ENCODE data around the gene BOLL. TPM values are rescaled to one million over a fixed set of nuclear protein-coding genes. Genes with fewer than 3 reads are reported as not detected.

Gene BOLL
- total RNA-seq, 2 experiments from 2014 or later: not detected

DNA sequence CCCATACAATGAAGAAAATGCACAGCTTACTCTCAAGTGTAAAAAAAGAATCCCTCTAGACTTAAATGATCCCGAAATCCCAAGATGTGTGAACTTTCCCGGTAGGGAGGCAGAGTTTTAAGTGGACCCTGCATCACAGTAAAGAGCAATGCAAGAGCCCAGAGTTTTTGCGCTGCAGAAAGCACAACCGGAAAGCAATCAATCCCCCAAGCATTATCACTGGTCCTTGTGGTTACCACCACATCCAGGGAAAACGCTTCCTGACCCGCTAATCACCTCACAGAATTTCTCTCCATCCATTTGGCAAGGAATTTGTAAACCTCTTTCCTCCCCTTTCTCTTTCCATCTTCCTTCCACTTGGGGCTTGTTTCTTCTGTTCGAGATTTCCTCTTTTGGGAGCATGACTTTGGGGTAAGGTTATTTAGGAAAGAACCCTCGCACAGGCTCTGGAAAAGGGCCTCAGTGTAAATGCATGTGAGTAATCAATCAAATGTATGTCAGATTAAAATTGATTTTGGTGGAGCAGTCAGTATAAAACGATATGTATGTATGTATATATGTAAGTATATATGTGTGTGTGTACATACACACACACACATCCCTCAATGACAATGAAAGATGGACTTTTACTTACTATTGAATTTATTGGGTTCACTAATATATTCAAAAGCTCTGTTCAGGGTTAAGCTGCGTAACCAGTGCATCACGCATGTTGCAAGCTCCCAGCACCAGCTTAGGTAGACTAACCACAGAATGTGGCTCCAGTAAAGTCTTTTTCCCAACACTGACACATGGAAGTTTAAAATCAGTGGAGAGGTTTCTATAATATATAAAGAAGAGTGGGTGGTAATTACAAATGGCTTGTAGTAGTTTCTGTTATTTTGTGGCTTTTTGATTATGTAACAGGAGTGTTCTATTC, 20.9 kb upstream of the BOLL start:
- H3K27me3 Mint-ChIP-seq: peaks cover 13% of the 10 kb centered on the region
- peaks cover 34% of the 10 kb centered on the region for H3K4me1 Mint-ChIP-seq
- CTCF ChIA-PET: interaction anchor here (0.7 to 1.1 kb wide), 4 partner anchors 9 to 247 kb away, joined by 3 to 4 read pairs (median 3); no protein-coding TSS in a partner anchor
- no peaks in the 10 kb centered on the region for H3K9me3 Mint-ChIP-seq
- no peaks in the 10 kb centered on the region for H3K36me3 Mint-ChIP-seq (ENCODE audit: low read depth)
- POLR2A ChIA-PET: no interaction called here
- H3K27ac Mint-ChIP-seq: peak overlapping the region; percentile 78
- H3K4me3 Mint-ChIP-seq: peak overlapping the region; percentile 75
- no peak for DNase-seq

DNA sequence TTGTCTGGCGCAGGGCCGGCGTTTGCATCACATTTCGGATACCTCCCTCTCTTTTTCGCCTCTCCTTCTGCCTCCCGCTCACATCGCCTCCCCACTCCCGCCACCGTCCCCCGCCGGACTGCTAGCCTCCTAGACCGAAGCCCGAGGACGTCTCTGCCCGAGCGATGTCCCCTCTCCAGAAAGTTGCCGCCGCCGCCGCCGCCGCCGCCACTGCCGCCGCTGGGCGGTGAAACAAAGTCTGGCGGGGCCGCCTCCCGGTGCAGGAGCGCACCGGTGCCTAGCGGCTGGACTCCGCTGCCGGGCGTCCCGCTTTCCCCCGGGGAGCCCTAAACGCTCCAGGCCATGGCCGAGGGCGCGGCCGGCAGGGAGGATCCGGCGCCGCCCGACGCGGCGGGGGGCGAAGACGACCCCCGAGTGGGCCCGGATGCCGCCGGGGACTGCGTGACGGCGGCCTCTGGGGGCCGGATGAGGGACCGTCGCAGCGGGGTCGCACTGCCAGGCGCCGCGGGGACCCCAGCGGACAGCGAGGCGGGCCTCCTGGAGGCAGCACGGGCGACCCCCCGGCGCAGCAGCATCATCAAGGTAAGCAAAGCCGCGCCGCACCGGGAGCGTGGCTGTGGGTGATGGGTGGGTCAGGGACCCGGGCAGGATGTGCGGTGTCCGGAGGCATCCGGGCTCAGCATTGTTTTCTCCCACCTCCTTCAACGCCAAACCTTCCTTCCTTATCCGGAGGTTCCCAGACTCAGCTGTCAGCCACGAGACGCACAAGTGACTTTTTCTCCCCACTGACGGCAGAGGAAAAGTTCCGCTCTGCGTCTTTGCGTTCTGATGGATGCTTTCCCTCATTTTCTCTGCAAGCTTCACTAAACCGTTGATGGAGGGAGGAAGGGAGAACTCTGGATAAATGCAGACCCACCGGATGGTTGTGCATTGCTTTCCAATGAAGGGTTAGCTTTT, 19.9 kb upstream of the BOLL start:
- H3K4me1 Mint-ChIP-seq: peaks cover 34% of the 10 kb centered on the region
- POLR2A ChIA-PET: no interaction called here
- H3K4me3 Mint-ChIP-seq: peak overlapping the region; percentile 83
- no peaks in the 10 kb centered on the region for H3K36me3 Mint-ChIP-seq (ENCODE audit: low read depth)
- DNase-seq: peak; percentile 39
- no peaks in the 10 kb centered on the region for H3K9me3 Mint-ChIP-seq
- CTCF ChIA-PET: interaction anchor here (0.7 to 1.8 kb wide), 5 partner anchors 10 to 491 kb away, joined by 3 to 8 read pairs (median 3); no protein-coding TSS in a partner anchor
- H3K27ac Mint-ChIP-seq: peak overlapping the region; percentile 78
- H3K27me3 Mint-ChIP-seq: peaks cover 15% of the 10 kb centered on the region

DNA sequence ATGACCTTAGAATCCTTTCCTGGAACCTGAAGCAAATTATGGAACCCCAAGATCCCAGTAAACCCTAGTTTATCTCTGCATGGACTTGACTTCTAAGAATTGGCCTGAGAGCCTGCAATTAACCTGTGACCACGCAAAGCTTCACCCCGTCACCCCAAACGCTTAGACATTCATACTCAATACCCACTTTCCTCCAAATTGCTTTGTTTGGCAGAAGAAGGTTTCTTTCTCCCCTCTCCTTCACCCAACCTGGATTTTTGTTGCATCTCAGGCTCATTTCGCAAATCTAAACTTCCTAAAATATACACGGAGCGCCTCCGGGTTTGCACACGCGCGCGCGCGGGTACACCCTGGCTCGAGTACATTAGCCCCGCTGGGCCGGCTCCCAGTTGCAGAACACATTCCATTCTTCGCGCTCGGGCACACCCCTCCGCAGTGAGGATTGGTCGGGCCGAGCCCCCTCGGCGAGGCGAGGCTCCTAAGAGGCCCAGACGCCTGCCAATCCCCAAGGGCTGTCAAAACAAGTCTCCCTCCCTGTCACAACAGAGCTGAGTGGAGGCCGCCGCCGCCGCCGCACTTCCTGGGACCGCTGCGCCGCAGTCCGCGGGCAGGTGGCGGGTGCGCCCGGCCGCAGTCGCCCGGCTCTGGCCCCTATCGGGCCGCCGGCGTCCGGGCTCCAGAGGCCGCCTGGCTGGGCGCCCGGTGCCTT, 19.1 kb upstream of the BOLL start, which contains the start of gene PLCL1:
Gene PLCL1 (plus strand): TSS at position 545 of the 709 bp plus-strand sequence.
- ChIA-PET CTCF (interaction anchor here (0.7 to 1.8 kb wide), 2 partner anchors 323 to 492 kb away, joined by 3 to 8 read pairs; no protein-coding TSS in a partner anchor), POLR2A (no interaction called here)
- Mint-ChIP-seq H3K27ac (peak within 1 kb of the TSS; percentile 78), H3K9me3 (no peaks in the 10 kb centered on the region), H3K36me3 (ENCODE audit: low read depth) (no peaks in the 10 kb centered on the region), H3K4me3 (peak within 1 kb of the TSS; percentile 83), H3K27me3 (peaks cover 15% of the 10 kb centered on the region), H3K4me1 (peaks cover 34% of the 10 kb centered on the region)
- peak; percentile 93 for DNase-seq

DNA sequence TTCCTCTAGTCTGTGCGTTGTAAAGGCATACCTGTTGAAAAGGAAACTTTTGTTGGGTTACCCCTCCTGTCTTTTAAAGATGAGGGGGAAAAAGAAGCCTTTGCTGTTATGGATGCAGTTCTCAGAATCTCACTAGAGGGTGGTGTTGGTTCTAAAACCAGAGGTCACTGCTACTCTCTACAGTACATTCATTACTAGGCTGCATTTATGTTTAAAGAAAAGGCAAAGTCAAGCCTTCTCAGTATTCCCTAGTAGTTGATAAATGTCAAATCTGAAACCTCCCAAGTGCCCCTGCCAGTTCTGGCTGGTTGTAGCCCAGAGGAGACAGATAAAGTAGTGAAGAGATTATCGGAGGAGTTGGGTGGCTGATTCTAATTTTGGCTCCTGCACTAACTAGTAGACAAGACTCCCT, 17.9 kb upstream of the BOLL start:
- Mint-ChIP-seq H3K27me3 (peaks cover 17% of the 10 kb centered on the region), H3K27ac (no peak overlapping the region), H3K4me1 (peaks cover 28% of the 10 kb centered on the region), H3K4me3 (peak overlapping the region; percentile 26), H3K36me3 (ENCODE audit: low read depth) (no peaks in the 10 kb centered on the region), H3K9me3 (no peaks in the 10 kb centered on the region)
- CTCF ChIA-PET: interaction anchor here (1.8 kb wide), 1 partner anchor 324 kb away, joined by 8 read pairs; no protein-coding TSS in a partner anchor
- peak; percentile 51 for DNase-seq
- POLR2A ChIA-PET: no interaction called here

DNA sequence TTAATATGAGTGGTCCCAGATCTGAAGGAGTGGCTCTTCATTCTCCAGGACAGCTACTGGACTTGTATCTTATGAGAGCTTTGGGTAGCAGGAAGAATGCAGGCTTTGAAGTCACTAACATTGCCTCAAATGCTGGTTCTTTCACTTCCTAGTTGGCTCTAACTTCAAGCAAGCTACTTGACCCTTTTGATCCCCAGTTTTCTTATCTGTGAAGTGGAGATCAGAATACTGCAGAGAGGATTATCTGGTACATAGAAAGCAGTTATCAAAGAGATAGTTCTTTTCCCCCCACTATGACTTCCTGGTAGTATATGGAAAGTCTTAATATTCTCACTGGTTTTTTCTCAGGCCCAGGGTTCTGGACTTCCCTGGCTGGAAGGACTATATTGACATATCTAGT, 15.9 kb upstream of the BOLL start:
- Mint-ChIP-seq H3K4me3 (no peak overlapping the region), H3K9me3 (peaks cover 2% of the 10 kb centered on the region), H3K4me1 (peaks cover 20% of the 10 kb centered on the region), H3K27me3 (peaks cover 20% of the 10 kb centered on the region), H3K36me3 (ENCODE audit: low read depth) (no peaks in the 10 kb centered on the region), H3K27ac (no peak overlapping the region)
- no peak for DNase-seq
- CTCF ChIA-PET: interaction anchor here (0.7 to 2.5 kb wide), 2 partner anchors 496 to 1162 kb away, joined by 3 to 9 read pairs; no protein-coding TSS in a partner anchor
- POLR2A ChIA-PET: no interaction called here

DNA sequence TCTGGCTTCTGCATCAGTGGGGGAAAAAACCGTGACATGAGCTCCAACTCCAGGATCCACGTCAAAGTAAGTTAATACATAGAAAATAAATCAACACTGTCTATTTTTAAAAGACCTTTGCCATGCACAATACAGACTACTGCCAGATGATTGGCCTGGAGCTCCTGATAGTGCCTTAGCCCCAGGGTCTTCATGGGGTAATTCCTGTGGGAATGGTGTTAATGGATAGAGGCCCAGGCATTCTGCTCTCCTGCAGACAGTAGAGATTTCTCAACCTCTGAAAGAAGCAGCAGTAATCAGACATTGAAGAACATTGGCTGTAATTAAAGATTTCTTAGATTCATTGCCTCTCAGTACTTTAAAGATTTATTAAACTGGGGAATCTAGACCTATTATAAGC, 15.0 kb upstream of the BOLL start:
- DNase-seq: no peak
- POLR2A ChIA-PET: no interaction called here
- CTCF ChIA-PET: interaction anchor here (0.6 to 2.5 kb wide), 3 partner anchors 14 to 497 kb away, joined by 3 to 9 read pairs (median 3); no protein-coding TSS in a partner anchor

DNA sequence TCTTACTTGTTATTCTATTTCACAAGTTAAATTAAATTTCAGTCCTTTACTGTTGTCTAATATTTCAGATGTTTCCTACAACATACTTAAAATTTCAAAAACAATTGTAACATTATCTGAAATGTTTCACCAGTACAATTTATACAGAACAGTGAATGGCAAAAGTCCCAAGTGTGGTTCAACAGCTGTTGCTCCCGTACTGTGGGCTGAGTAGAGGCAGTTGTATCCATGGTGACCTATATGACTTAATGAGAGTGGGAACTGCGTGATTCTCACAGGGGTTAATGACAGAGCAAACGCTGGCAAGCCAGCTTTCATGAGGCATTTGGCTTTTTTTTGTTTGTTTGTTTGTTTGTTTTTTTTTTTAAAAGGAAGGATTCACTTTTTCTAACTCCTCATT, 13.9 kb upstream of the BOLL start:
- ChIA-PET CTCF (no interaction called here), POLR2A (no interaction called here)
- H3K36me3 Mint-ChIP-seq (ENCODE audit: low read depth): no peaks in the 10 kb centered on the region
- no peak for DNase-seq
- peaks cover 5% of the 10 kb centered on the region for H3K9me3 Mint-ChIP-seq
- H3K4me1 Mint-ChIP-seq: peaks cover 9% of the 10 kb centered on the region
- no peak overlapping the region for H3K4me3 Mint-ChIP-seq
- peaks cover 17% of the 10 kb centered on the region for H3K27me3 Mint-ChIP-seq
- no peak overlapping the region for H3K27ac Mint-ChIP-seq

More for the DNA sequence above, 15.0 kb upstream of the BOLL start:
- Mint-ChIP-seq H3K27me3 (peaks cover 17% of the 10 kb centered on the region), H3K27ac (no peak overlapping the region), H3K4me1 (peaks cover 12% of the 10 kb centered on the region), H3K9me3 (peaks cover 5% of the 10 kb centered on the region), H3K36me3 (ENCODE audit: low read depth) (no peaks in the 10 kb centered on the region), H3K4me3 (no peak overlapping the region)

DNA sequence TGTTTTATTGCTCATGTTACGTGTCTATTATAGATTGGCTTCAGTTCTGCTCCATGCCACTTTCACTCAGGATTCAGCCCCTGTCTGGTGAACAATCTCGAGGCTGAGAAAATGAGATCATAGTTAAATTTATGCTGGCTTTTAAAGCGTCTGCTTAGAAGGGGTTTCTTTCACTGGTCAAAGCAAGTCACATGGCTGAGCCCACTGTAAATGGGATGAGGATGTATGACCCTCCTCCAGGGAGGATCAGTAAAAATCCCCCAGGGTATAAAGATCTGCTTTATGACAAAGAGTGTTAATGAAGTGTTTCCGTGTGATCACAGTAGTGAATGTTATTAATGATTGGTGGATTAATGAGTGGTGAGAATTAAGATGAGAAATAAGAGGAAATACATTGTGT, 13.1 kb upstream of the BOLL start:
- Mint-ChIP-seq H3K9me3 (peaks cover 5% of the 10 kb centered on the region), H3K27ac (no peak overlapping the region), H3K4me1 (peaks cover 3% of the 10 kb centered on the region), H3K4me3 (no peak overlapping the region), H3K27me3 (peaks cover 22% of the 10 kb centered on the region), H3K36me3 (ENCODE audit: low read depth) (no peaks in the 10 kb centered on the region)
- POLR2A ChIA-PET: no interaction called here
- CTCF ChIA-PET: no interaction called here
- no peak for DNase-seq

DNA sequence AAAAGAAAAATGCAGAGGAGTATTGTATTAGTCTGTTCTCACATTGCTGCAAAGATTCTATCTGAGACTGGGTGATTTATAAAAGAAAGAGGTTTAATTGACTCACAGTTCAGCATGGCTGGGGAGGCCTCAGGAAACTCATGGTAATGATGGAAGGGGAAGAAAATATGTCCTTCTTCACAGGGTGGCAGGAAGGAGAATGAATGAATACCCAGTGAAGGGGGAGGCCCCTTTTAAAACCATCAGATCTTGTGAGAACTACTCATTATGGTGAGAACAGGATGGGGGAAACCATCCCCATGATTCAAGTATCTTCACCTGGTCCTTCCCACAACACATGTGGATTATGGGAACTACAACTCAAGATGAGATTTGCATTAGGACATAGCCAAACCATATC, 10.2 kb upstream of the BOLL start:
- Mint-ChIP-seq H3K36me3 (ENCODE audit: low read depth) (no peaks in the 10 kb centered on the region), H3K4me1 (no peaks in the 10 kb centered on the region), H3K27me3 (peaks cover 28% of the 10 kb centered on the region), H3K9me3 (peaks cover 5% of the 10 kb centered on the region), H3K4me3 (no peak overlapping the region), H3K27ac (no peak overlapping the region)
- DNase-seq: no peak
- POLR2A ChIA-PET: no interaction called here
- CTCF ChIA-PET: interaction anchor here (0.8 kb wide), 1 partner anchor 19 kb away, joined by 3 read pairs; no protein-coding TSS in a partner anchor

DNA sequence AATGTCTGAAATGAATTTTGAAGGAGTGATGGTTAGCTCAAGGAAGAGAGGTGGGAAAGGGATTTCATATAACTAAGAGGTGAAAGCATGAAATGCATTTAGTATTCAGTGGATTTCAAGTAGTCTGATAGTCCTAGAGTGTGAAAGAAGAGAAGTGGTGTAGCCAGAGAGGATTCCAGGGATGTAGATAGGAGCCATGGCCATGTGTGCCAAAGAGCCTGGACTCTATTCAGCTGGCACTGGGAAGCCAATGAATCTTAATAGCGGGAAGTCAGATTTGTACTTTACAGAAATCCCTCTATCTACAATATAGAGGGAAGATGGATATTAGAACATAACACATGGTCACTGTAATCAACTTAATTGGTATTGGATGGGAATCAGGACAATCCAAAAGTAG, 8.3 kb upstream of the BOLL start:
- no peak overlapping the region for H3K27ac Mint-ChIP-seq
- H3K4me1 Mint-ChIP-seq: no peaks in the 10 kb centered on the region
- CTCF ChIA-PET: no interaction called here
- peaks cover 31% of the 10 kb centered on the region for H3K27me3 Mint-ChIP-seq
- H3K4me3 Mint-ChIP-seq: no peak overlapping the region
- no peak for DNase-seq
- no peaks in the 10 kb centered on the region for H3K36me3 Mint-ChIP-seq (ENCODE audit: low read depth)
- peaks cover 5% of the 10 kb centered on the region for H3K9me3 Mint-ChIP-seq
- POLR2A ChIA-PET: no interaction called here

DNA sequence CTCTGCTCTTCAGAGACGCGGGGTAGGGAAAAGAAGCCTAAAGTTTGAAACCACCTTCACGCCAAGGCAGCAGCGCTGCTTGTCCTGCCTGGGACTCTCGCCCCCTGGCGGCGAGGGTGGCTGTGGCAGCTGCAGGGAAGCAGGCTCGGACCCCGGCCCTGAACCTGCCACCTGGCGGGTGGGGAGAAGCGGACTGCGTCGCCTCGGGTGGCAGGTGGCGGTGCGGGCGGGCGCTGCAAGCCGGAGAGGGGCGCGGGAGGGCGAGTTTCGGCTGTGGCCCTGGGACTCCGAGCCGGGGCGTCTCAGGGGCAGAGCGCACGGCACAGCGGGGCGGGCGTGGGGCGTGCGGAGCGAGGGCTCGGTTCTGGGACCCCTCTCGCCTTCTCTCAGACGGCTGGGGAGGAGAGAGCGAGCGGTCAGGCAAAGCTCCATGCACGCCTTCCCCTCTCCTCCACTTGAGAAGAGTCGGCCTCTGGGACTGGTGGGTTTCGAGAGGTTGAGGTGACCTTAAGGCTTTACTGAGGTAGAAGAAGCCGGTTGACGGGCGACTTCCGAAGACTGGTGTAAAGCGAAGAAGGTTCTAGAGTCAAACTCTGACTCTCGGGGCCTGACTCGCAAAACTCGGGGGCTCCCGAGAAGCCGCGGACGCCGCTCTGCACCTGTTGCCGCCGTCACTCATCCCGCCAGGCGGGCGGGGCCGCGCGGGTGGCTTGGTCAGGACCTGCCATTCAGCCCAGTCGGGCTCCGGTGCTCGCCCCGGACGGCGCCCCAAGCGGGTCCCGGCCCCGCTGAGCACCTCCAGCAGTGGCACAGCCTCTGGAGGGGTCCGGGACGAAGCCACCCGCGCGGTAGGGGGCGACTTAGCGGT, 1.1 kb upstream of the BOLL start:
- H3K9me3 Mint-ChIP-seq: no peaks in the 10 kb centered on the region
- H3K27ac Mint-ChIP-seq: no peak overlapping the region
- peak; percentile 69 for DNase-seq
- CTCF ChIA-PET: interaction anchor here (0.7 to 1.2 kb wide), 4 partner anchors 14 to 263 kb away, joined by 3 to 4 read pairs (median 3); no protein-coding TSS in a partner anchor
- POLR2A ChIA-PET: no interaction called here
- peaks cover 8% of the 10 kb centered on the region for H3K4me1 Mint-ChIP-seq
- H3K4me3 Mint-ChIP-seq: peak overlapping the region; percentile 67
- H3K36me3 Mint-ChIP-seq (ENCODE audit: low read depth): no peaks in the 10 kb centered on the region
- peaks cover 31% of the 10 kb centered on the region for H3K27me3 Mint-ChIP-seq
